Spinal cord (tissue), 10 donors: ENCODE data around the gene PADI2. TPM values are rescaled to one million over a fixed set of nuclear protein-coding genes. Genes with fewer than 3 reads are reported as not detected.
A peak's percentile ranks its signal among the peaks of the same experiment; 100 is the strongest.

Experiments
- DNase-seq, 6 donors: peaks; one replicate each; pipeline versions ENCODE4 v3.0.0 to v3.0.0-alpha.2; 2013 to 2015; ENCODE audit warnings: low spot score in 6 of 6, low read depth in 4 of 6
- H3K27ac ChIP-seq: one replicate; pipeline ENCODE4 v1.5.1; 2013; ENCODE audit warnings: low read depth, low read length, control low read depth
- H3K27me3 ChIP-seq: one replicate; pipeline ENCODE4 v1.6.1; 2013; ENCODE audit warnings: low read length; ENCODE audit not compliant: control insufficient read depth, insufficient read depth
- H3K36me3 ChIP-seq: one replicate; pipeline ENCODE4 v1.6.1; 2013; ENCODE audit warnings: low read length; ENCODE audit not compliant: control insufficient read depth, insufficient read depth
- H3K4me1 ChIP-seq: one replicate; pipeline ENCODE4 v1.6.1; 2013; ENCODE audit warnings: low read length; ENCODE audit not compliant: control insufficient read depth, insufficient read depth
- H3K4me3 ChIP-seq: one replicate; pipeline ENCODE4 v1.5.1; 2013; ENCODE audit warnings: low read depth, low read length, control low read depth
- H3K9me3 ChIP-seq: one replicate; pipeline ENCODE4 v1.6.1; 2013; ENCODE audit warnings: low read length; ENCODE audit not compliant: control insufficient read depth, insufficient read depth
- WGBS: methylation state at CpG from one replicate; pipeline ENCODE4 v1.1.5; 2013; ENCODE audit warnings: missing lambda C conversion rate; ENCODE audit not compliant: insufficient coverage; 5-methylcytosine and 5-hydroxymethylcytosine counted together
- polyA plus RNA-seq, 2 donors: library from polyadenylated mRNA; unstranded; fragments of 120-200 nt; gene quantifications; one replicate each; pipeline ENCODE4 v1.2.1, GENCODE V29; 2013; ENCODE audit not compliant: insufficient read length in 2 of 2
- total RNA-seq, 2 donors: library from RNA; depleted of rRNA in 1 of 2; stranded (reverse); fragments of 120-200 nt in 1 of 2; fragments of >200 nt in 1 of 2; gene quantifications; one replicate each; pipeline versions ENCODE4 v1.2.3 to v1.2.4, GENCODE V29; 2013 to 2014
- donor health status: healthy.

The PADI2 gene
- total and polyA plus RNA-seq, 4 donors, result 8.7 to 32.6 (median 27.0) TPM

DNA sequence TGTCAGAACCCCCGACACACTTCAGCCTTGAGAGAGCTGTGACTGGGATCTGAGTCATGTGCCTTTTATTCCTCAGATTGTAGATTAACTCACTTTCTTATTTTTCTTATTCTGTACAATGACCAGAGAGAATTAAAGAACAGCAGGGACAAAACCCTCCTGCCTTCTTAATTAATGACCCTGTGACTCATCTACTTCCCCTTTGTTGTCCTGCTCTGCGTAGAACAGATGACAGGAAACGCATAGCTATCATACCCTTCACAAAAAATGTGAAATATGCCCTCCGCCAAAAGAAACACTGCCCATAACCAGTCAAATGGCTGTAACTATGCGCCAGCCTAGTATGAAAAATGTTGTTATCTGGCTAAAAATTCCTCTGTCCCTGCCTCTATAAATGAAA, 9.1 kb upstream of the PADI2 start:
- Histone ChIP-seq H3K36me3 (no peaks in the 10 kb centered on the region), H3K4me3 (no peak overlapping the region), H3K9me3 (no peaks in the 10 kb centered on the region), H3K27ac (no peak overlapping the region), H3K27me3 (no peaks in the 10 kb centered on the region), H3K4me1 (peaks cover 7% of the 10 kb centered on the region)
- no CpG with 5 or more reads among the region's 5 CpGs for WGBS
- DNase-seq, result no peak

DNA sequence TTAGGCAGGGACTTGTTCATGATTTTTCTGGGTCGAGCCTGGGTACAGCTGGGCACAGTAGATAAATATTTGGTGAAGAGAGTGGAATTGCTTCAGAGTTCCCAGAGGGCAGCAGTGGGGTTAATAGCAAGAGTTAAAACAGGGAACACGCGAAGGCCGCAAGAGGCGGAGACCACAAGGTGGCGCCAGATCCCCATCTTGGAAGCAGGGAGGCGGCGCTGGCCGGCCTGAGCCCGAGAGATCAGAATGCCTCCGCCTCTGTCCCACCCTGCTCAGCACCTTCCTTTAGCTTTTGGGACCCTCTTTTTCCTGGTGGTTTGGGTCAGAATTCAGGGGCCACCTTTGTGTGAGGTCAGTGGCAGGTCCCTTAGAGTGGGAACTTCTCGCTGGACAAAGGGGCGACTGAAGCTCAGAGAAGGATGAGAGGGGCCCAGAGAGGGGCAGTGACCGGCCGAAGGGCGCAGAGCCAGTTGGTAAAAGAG, 6.5 kb upstream of the PADI2 start:
- no peak overlapping the region for H3K4me3 ChIP-seq
- 0% methylated on average over 11 of the region's 16 CpGs for WGBS

DNA sequence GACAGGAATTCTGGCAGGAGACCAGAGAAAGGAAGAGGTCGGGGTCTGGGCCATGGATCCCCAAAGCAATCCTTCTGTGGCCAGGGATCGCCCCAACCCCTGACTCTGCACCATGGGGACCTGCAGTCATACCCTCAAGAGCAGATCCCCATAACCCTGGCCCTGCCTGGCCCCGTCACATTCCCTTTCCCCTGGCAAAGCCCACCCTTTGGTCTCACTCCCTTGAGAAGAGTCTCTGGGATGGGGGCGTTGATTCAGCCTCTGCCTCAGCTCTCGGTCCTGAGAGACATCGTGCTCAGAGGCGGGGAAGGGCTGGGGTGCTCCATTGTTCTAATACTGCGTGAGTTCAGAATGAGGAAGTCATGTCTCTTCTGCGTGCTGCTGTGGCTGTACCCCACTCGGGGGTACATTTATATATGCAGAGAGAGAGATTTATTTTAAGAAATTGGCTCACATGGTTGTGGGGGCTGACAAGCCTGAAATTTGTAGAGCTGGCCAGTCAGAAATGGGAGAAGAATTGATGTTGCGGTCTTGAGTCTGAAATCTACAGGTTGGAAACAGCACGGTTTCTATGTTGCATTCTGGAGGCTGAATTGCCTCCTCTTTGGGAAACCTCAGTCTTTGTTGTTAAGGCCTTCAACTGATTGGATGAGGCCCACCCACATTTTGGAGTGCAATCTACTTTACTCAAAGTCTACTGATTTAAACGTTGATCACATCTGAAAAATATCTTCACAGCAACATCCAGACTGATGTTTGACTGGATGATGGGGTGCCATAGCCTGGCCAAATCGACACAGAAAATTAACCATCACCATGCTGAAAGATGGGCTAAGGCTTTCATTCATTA, 4.2 kb upstream of the PADI2 start:
- 88% methylated on average over 7 of the region's 14 CpGs for WGBS
- H3K27ac ChIP-seq, result no peak overlapping the region

More for the DNA sequence above, 6.5 kb upstream of the PADI2 start:
- Histone ChIP-seq H3K4me1 (peaks cover 24% of the 10 kb centered on the region), H3K27me3 (no peaks in the 10 kb centered on the region), H3K9me3 (no peaks in the 10 kb centered on the region), H3K27ac (no peak overlapping the region), H3K36me3 (no peaks in the 10 kb centered on the region)
- peak; percentile 41 to 94 (median 79) for DNase-seq

DNA sequence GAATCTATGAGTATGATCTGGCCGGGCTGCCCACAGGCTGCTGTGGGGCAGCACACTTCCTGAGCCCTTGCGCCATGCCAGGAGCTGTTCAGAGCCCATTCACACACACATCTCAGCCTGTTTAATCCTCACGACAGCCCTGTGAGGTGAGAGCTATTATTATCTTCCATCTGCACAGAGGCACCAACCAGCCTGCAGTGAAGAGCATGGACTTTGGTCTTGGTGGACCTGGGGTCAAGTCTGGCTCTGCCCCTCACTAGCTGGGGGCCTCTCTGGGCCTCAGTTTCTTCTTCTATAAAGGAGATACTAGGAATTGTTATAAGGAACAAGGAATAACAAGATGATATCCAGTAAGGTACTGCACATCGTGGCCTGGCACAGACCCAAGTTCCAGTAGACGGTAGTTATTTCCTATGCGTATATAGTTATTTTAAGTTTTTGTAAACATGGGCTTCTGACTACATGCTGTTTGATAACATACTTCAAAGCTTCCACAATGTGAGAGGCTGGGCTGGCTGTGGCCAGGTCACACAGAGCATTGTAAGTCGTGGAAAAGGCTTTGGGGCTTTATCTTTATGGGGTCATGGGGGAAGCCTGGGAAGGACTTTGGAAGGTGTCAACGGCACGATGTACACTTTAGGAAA, 3.4 kb upstream of the PADI2 start:
- no peak overlapping the region for H3K27ac ChIP-seq
- WGBS, result 72% methylated on average over 4 of the region's 9 CpGs
- peaks cover 53% of the 10 kb centered on the region for H3K4me1 ChIP-seq
- peaks cover 14% of the 10 kb centered on the region for H3K27me3 ChIP-seq
- DNase-seq, result no peak
- H3K4me3 ChIP-seq, result no peak overlapping the region
- H3K36me3 ChIP-seq, result no peaks in the 10 kb centered on the region
- no peaks in the 10 kb centered on the region for H3K9me3 ChIP-seq

More for the DNA sequence above, 4.2 kb upstream of the PADI2 start:
- Histone ChIP-seq H3K4me3 (no peak overlapping the region), H3K9me3 (no peaks in the 10 kb centered on the region), H3K27me3 (peaks cover 7% of the 10 kb centered on the region), H3K4me1 (peaks cover 45% of the 10 kb centered on the region), H3K36me3 (no peaks in the 10 kb centered on the region)
- no peak for DNase-seq

DNA sequence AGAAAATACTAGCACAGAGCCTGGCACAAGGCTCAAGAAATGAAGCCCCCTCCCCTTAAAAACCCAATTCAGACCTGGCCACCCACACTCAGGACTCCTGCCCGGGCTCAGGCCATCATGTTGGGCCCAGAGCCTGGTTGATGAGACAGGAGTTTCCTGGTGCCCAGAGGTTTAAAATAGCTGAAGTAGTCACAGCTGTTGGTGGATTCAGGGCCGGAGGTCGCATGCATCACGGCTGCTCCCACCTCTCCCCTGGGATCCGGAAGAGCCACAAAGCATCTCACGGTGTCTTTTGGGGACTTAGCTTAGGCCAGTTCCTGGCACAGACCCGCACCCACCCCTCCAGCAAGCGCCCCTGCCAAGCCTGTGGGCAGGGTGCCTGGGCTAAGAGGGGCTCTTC, 2.6 kb upstream of the PADI2 start:
- peaks cover 57% of the 10 kb centered on the region for H3K4me1 ChIP-seq
- H3K27ac ChIP-seq, result no peak overlapping the region
- WGBS, result 60% methylated on average over 8 of the region's 8 CpGs
- H3K4me3 ChIP-seq, result no peak overlapping the region
- H3K9me3 ChIP-seq, result no peaks in the 10 kb centered on the region
- H3K27me3 ChIP-seq, result peaks cover 17% of the 10 kb centered on the region
- DNase-seq, result no peak
- H3K36me3 ChIP-seq, result no peaks in the 10 kb centered on the region

DNA sequence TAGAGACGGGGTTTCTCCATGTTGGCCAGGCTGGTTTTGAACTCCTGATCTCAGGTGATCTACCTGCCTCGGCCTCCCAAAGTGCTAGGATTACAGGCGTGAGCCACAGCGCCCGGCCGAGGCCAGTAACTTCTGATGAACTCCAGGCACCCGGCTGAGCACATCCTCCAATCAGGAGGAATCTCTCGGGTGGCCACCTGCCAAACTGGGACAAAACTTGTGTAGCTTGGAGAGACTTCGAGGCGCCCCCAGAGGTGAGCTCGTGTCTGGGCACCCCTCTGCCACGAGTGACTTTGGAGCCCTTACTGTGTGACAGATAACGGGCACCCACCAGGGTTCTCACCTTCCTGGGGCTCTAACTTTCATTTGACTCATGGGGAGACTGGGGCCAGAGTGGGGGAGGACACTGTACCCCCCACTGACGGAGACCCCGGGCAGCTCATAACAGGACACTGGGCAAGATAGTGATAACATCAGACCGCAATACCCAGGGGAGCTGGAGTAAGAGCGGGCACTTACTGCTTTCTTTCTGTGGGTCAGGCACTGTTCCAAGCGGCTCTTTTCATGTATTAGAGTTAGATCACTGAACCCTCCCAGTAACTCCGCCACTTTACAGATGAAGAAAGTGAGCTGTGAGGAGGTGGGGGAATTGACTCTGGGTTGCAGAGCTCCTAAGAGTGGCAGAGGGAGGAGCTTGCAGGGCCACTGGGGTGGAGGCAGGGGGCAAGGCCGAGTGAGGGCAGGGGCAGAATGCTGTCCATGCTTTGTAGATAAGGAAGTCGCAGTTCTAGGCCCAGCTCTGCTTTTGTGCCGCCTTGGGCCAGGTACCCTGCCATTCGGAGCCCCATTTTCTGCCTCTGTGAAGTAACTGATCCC, 1.9 kb upstream of the PADI2 start:
- Histone ChIP-seq H3K27me3 (peaks cover 17% of the 10 kb centered on the region), H3K4me1 (peaks cover 57% of the 10 kb centered on the region), H3K36me3 (no peaks in the 10 kb centered on the region), H3K4me3 (no peak overlapping the region), H3K9me3 (no peaks in the 10 kb centered on the region), H3K27ac (no peak overlapping the region)
- DNase-seq, result peak in 2 of 6 donors; percentile 55 to 56
- WGBS, result 66% methylated on average over 21 of the region's 23 CpGs

DNA sequence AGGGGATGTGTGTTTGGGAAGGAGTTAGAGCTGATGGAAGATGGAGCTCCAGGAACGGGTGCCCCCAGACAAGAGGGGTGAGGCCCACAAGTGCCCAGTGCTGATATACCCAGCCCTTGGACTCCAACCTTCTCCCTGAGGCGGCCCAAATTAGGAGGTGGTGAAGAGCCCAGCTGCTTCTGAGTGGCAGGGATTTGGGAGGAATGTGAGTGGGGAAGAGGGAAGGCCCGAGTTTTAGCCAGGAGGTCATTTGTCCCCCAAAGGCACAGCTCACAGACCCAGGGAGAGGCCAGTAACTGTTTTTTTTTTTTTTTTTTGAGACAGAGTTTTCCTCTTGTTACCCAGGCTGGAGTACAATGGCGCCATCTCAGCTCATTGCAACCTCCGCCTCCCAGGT, 1.2 kb upstream of the PADI2 start:
- WGBS, result 100% methylated on average over 1 of the region's 5 CpGs
- H3K4me1 ChIP-seq, result peaks cover 50% of the 10 kb centered on the region
- H3K4me3 ChIP-seq, result no peak overlapping the region
- peaks cover 17% of the 10 kb centered on the region for H3K27me3 ChIP-seq
- no peak for DNase-seq
- H3K9me3 ChIP-seq, result no peaks in the 10 kb centered on the region
- no peak overlapping the region for H3K27ac ChIP-seq
- H3K36me3 ChIP-seq, result no peaks in the 10 kb centered on the region

DNA sequence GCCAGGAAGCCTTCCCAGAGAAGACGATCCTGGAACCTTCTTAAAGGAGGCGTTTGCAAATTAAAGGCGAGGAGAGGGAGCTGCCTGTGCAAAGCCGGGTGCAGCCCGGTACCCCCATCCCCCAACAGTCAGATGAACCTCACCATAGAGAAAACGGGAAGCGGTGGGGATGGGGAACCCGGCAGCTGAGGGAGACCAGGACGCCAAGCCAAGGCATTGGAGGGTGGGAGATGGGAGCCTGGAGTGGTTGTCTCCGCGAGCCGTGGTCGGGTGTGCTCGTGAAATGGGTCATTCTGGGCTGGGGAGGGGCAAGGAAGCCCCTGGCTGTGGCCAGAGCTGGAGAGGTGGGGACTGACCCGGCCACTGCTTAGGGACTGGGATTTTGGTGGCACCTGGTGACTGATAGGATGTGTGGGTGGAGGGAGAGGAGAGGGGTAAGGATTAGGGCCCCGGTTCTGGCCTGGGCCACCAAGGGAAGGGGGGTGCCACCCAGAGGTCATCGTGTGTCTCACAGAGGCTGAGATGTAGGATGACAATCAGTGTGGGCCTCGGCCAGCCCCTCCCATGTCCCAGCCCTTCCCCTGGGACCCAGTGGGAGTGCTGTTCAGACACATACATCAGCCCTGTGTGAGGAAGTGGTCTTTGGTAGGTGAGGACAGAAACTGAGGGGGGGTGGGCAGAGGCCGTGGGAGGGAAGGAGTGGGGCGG, 676 bp upstream of the PADI2 start:
- peaks cover 17% of the 10 kb centered on the region for H3K27me3 ChIP-seq

DNA sequence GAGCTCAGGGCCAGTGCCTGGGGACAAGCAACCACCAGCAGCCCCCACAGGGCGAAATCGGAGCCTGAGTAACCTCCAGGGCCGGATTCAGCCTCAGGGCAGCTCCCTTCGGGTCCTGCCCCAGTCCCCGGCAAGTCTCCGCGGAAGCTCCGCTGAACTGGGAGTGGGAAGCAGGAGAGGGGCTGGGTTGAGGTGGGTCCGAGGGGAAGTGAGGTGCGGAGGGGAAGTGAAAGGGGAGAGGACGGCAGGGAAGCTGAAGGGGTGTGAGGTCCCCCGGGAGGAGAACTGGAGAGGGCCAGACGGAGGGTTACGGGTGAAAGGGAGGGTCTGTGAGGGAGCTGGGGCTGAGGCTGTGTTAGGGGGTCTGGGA, 560 bp downstream of the PADI2 start:
- no peak for DNase-seq
- Histone ChIP-seq H3K27ac (no peak overlapping the region), H3K4me1 (peaks cover 56% of the 10 kb centered on the region), H3K4me3 (peak overlapping the region; percentile 28), H3K27me3 (peaks cover 17% of the 10 kb centered on the region), H3K36me3 (no peaks in the 10 kb centered on the region), H3K9me3 (no peaks in the 10 kb centered on the region)
- 4% methylated on average over 14 of the region's 14 CpGs for WGBS

More for the DNA sequence above, 676 bp upstream of the PADI2 start:
- Histone ChIP-seq H3K4me3 (peak overlapping the region; percentile 28), H3K27ac (no peak overlapping the region), H3K9me3 (no peaks in the 10 kb centered on the region), H3K36me3 (no peaks in the 10 kb centered on the region), H3K4me1 (peaks cover 50% of the 10 kb centered on the region)
- 38% methylated on average over 12 of the region's 20 CpGs for WGBS
- no peak for DNase-seq
